HEK293 (cell line): ENCODE results near the gene ENHO.

Experiments used
- CTCF ChIA-PET: fragments of 350-600 bp; formaldehyde crosslinking; extraction: SDS; loops from one replicate; lab custom pipeline; 2021; ENCODE audit warnings: antibody characterized with exemption; lab: Yijun Ruan, JAX
- POLR2A ChIA-PET: fragments of 300-600 bp; formaldehyde crosslinking; extraction: SDS; loops from one replicate; lab custom pipeline; 2020; ENCODE audit warnings: antibody characterized with exemption, inconsistent platforms; lab: Yijun Ruan, JAX
- H3K27ac ChIP-seq: fragments of 200-500 bp; sonication (Bioruptor generic); 2 replicates; pipeline ENCODE4 v1.5.1; 2014; ENCODE audit warnings: low read depth, low read length, control low read depth, inconsistent platforms; ENCODE audit errors: extremely low read depth
- H3K36me3 ChIP-seq, 2 experiments: fragments of 200-500 bp in 1 of 2; sonication (Bioruptor generic) in 1 of 2; 1 replicate in 1 of 2; 2 replicates in 1 of 2; pipeline ENCODE4 v1.5.1; 2014 to 2017; ENCODE audit warnings: inconsistent platforms in 2 of 2, low read length in 2 of 2; ENCODE audit not compliant: control insufficient read depth in 2 of 2, insufficient read depth in 1 of 2
- H3K4me1 ChIP-seq: fragments of 200-500 bp; sonication (Bioruptor generic); 2 replicates; pipeline ENCODE4 v1.5.1; 2014; ENCODE audit warnings: mild to moderate bottlenecking, low read length, inconsistent platforms; ENCODE audit not compliant: control insufficient read depth, insufficient read depth
- H3K4me3 ChIP-seq: 2 replicates; pipeline ENCODE4 v1.5.1; 2011; ENCODE audit warnings: low read depth, mild to moderate bottlenecking, control low read depth, low read length, moderate library complexity
- H3K9me3 ChIP-seq: fragments of 200-500 bp; sonication (Bioruptor generic); 2 replicates; pipeline ENCODE4 v1.5.1; 2014; ENCODE audit warnings: low read depth, low read length, inconsistent platforms; ENCODE audit not compliant: control insufficient read depth, insufficient read depth
- GLIS1 ChIP-seq: fragments of 450-650 bp; formaldehyde crosslinking; IDR thresholded peaks from 2 replicates; pipeline ENCODE4 v1.5.1; 2016; ENCODE audit warnings: missing biosample characterization, missing genetic modification characterization
- MEIS1 ChIP-seq: sonication (generic); formaldehyde crosslinking; IDR thresholded peaks from 2 replicates; pipeline ENCODE4 v1.8.1; 2022; ENCODE audit warnings: missing genetic modification reagents, mild to moderate bottlenecking, borderline replicate concordance
- ZBTB10 ChIP-seq: fragments of 450-650 bp; formaldehyde crosslinking; IDR thresholded peaks from 2 replicates; pipeline ENCODE4 v1.5.1; 2016; ENCODE audit warnings: missing biosample characterization, missing genetic modification characterization
- ZNF121 ChIP-seq: fragments of 450-650 bp; formaldehyde crosslinking; IDR thresholded peaks from 2 replicates; pipeline ENCODE4 v1.5.1; 2016; ENCODE audit warnings: missing biosample characterization, missing genetic modification characterization
- ZNF132 ChIP-seq: fragments of 450-650 bp; formaldehyde crosslinking; IDR thresholded peaks from 2 replicates; pipeline ENCODE4 v1.5.1; 2017; ENCODE audit warnings: missing biosample characterization, missing genetic modification characterization, borderline replicate concordance
- ZNF16 ChIP-seq: fragments of 450-650 bp; formaldehyde crosslinking; IDR thresholded peaks from 2 replicates; pipeline ENCODE4 v1.5.1; 2016; ENCODE audit warnings: low read depth, missing biosample characterization, missing genetic modification characterization
- ZNF174 ChIP-seq: fragments of 450-650 bp; formaldehyde crosslinking; IDR thresholded peaks from 2 replicates; pipeline ENCODE4 v1.5.0; 2017; ENCODE audit warnings: missing biosample characterization, mild to moderate bottlenecking, missing genetic modification characterization
- ZNF18 ChIP-seq: fragments of 450-650 bp; formaldehyde crosslinking; IDR thresholded peaks from 2 replicates; pipeline ENCODE4 v1.5.1; 2016; ENCODE audit warnings: missing biosample characterization, missing genetic modification characterization
- ZNF26 ChIP-seq: fragments of 450-650 bp; formaldehyde crosslinking; IDR thresholded peaks from 2 replicates; pipeline ENCODE4 v1.5.1; 2016; ENCODE audit warnings: missing biosample characterization, missing genetic modification characterization
- ZNF266 ChIP-seq: fragments of 450-650 bp; formaldehyde crosslinking; IDR thresholded peaks from 2 replicates; pipeline ENCODE4 v1.5.1; 2016; ENCODE audit warnings: missing biosample characterization, missing genetic modification characterization, low read depth
- ZNF350 ChIP-seq: fragments of 450-650 bp; formaldehyde crosslinking; IDR thresholded peaks from 2 replicates; pipeline ENCODE4 v1.5.0; 2017; ENCODE audit warnings: missing biosample characterization, mild to moderate bottlenecking, missing genetic modification characterization
- ZNF37A ChIP-seq: fragments of 450-650 bp; IDR thresholded peaks from 2 replicates; pipeline ENCODE4 v1.5.1; 2018; ENCODE audit warnings: missing biosample characterization, missing genetic modification characterization
- ZNF544 ChIP-seq: fragments of 450-650 bp; formaldehyde crosslinking; IDR thresholded peaks from 2 replicates; pipeline ENCODE4 v1.5.0; 2017; ENCODE audit warnings: missing biosample characterization, missing genetic modification characterization
- ZNF585B ChIP-seq: fragments of 450-650 bp; formaldehyde crosslinking; IDR thresholded peaks from 2 replicates; pipeline ENCODE4 v1.5.1; 2016; ENCODE audit warnings: missing biosample characterization, missing genetic modification characterization
- ZNF624 ChIP-seq: fragments of 450-650 bp; formaldehyde crosslinking; IDR thresholded peaks from 2 replicates; pipeline ENCODE4 v1.5.1; 2017; ENCODE audit warnings: missing biosample characterization, missing genetic modification characterization
- ZSCAN18 ChIP-seq: fragments of 450-650 bp; formaldehyde crosslinking; IDR thresholded peaks from 2 replicates; pipeline ENCODE4 v1.5.1; 2016; ENCODE audit warnings: missing biosample characterization, missing genetic modification characterization
- ZSCAN30 ChIP-seq: fragments of 450-650 bp; IDR thresholded peaks from 2 replicates; pipeline ENCODE4 v1.5.1; 2018; ENCODE audit warnings: missing biosample characterization, mild to moderate bottlenecking, missing genetic modification characterization, moderate library complexity
- ZSCAN4 ChIP-seq: fragments of 450-650 bp; formaldehyde crosslinking; IDR thresholded peaks from 2 replicates; pipeline ENCODE4 v1.5.1; 2017; ENCODE audit warnings: missing biosample characterization, missing genetic modification characterization
- ZSCAN5A ChIP-seq: fragments of 450-650 bp; formaldehyde crosslinking; IDR thresholded peaks from 2 replicates; pipeline ENCODE4 v1.5.1; 2016; ENCODE audit warnings: missing biosample characterization, missing genetic modification characterization

ENHO gene

GRCh38 chr9:34514816-34515215, 8.0 kb downstream of the ENHO start:
- no peak overlapping the region for H3K27ac ChIP-seq
- H3K9me3 ChIP-seq, result no peaks in the 10 kb centered on the region
- peaks cover 3% of the 10 kb centered on the region for H3K4me1 ChIP-seq
- TF ChIP-seq ZNF18 (tag by site-specific recombination), result no peak
- TF ChIP-seq MEIS1, result no peak
- TF ChIP-seq ZSCAN18 (tag by site-specific recombination), result no peak
- no peak for TF ChIP-seq ZNF266
- TF ChIP-seq ZNF132, result no peak
- no peak for TF ChIP-seq ZNF585B (tag by site-specific recombination)
- TF ChIP-seq ZNF16, result no peak
- TF ChIP-seq ZNF37A, result no peak
- no peak for TF ChIP-seq ZSCAN5A (tag by site-specific recombination)
- no peak for TF ChIP-seq ZSCAN4 (tag by site-specific recombination)
- no peak for TF ChIP-seq ZNF26 (tag by site-specific recombination)
- no peak for TF ChIP-seq ZBTB10 (tag by site-specific recombination)
- no peak for TF ChIP-seq GLIS1 (tag by site-specific recombination)
- no peak for TF ChIP-seq ZNF121 (tag by site-specific recombination)
- TF ChIP-seq ZNF544 (tag by site-specific recombination), result no peak
- TF ChIP-seq ZSCAN30 (tag by site-specific recombination), result no peak
- no peak for TF ChIP-seq ZNF350 (tag by site-specific recombination)
- TF ChIP-seq ZNF174 (tag by site-specific recombination), result no peak
- no peak for TF ChIP-seq ZNF624 (tag by site-specific recombination)
- TF ChIP-seq, all 188 proteins: peak for 0
- Histone ChIP-seq H3K36me3 (no peaks in the 10 kb centered on the region), H3K4me3 (no peak overlapping the region)
- ChIA-PET CTCF (interaction anchor here (0.6 to 2.6 kb wide), 5 partner anchors 76 to 110 kb away, joined by 3 to 19 read pairs (median 3); partner anchors contain the start of gene RPP25L), POLR2A (interaction anchor here (1.0 kb wide), 1 partner anchor 123 kb away, joined by 3 read pairs; the partner anchor contains the start of gene SIGMAR1)
